Peyer's patch (tissue), 4 donors: ENCODE data around the gene EMCN.

Experiments used
- POLR2A ChIP-seq, 2 donors: fragments of 450-650 bp; IDR thresholded peaks; one replicate each; pipeline ENCODE4 v1.5.1; 2017; ENCODE audit warnings: antibody characterized with exemption in 2 of 2, mild to moderate bottlenecking in 2 of 2, moderate library complexity in 2 of 2
- TF ChIP-seq, protein P1 (sequence below), 6 experiments: fragments of 450-650 bp in 4 of 6; fragments of 200-600 bp in 2 of 6; sonication (generic) in 1 of 6; IDR thresholded peaks; one replicate each; pipeline ENCODE4 v1.5.1; 2017 to 2019; ENCODE audit warnings: antibody characterized with exemption in 6 of 6, mild to moderate bottlenecking in 3 of 6, moderate library complexity in 1 of 6

DNA sequence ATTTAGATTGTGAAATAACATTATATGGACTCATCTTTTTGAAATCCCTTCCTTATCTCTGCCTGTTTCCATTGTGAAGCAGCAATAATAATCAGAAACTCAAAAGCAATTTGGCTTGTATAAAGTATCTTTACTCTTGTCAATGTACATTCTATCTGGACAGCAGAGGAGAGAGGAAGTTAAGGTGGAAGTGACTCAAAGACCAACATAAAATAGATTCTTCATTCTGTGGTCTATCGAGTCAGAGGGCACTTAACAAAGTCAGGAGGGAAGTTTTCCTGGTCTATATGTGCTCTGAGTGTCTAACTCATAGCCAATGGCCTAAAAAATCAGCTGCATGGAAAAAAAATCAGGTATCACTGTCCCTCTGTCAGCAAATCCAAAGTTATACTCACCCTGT, 155.5 kb downstream of the EMCN start:
- TF ChIP-seq, protein P1, sequence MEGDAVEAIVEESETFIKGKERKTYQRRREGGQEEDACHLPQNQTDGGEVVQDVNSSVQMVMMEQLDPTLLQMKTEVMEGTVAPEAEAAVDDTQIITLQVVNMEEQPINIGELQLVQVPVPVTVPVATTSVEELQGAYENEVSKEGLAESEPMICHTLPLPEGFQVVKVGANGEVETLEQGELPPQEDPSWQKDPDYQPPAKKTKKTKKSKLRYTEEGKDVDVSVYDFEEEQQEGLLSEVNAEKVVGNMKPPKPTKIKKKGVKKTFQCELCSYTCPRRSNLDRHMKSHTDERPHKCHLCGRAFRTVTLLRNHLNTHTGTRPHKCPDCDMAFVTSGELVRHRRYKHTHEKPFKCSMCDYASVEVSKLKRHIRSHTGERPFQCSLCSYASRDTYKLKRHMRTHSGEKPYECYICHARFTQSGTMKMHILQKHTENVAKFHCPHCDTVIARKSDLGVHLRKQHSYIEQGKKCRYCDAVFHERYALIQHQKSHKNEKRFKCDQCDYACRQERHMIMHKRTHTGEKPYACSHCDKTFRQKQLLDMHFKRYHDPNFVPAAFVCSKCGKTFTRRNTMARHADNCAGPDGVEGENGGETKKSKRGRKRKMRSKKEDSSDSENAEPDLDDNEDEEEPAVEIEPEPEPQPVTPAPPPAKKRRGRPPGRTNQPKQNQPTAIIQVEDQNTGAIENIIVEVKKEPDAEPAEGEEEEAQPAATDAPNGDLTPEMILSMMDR (IDR thresholded peaks at IDR 0.05) = no peak
- TF ChIP-seq POLR2A (IDR thresholded peaks at IDR 0.05) = no peak
